H9 (cell line): ENCODE results near the gene DCAF17. TPM values are rescaled to one million over a fixed set of nuclear protein-coding genes. Genes with fewer than 3 reads are reported as not detected.

Experiments used
- DNase-seq: peaks from one replicate; pipeline ENCODE4 v3.0.0-alpha.2; 2017
- H2AFZ ChIP-seq: one replicate; pipeline ENCODE4 v1.6.1; 2013; ENCODE audit warnings: mild to moderate bottlenecking, low read length, control low read depth, moderate library complexity
- H2AK5ac ChIP-seq: 2 replicates; pipeline ENCODE4 v1.6.1; 2013; ENCODE audit warnings: low read length, control low read depth, mixed read lengths; ENCODE audit not compliant: insufficient read length
- H2BK120ac ChIP-seq: one replicate; pipeline ENCODE4 v1.6.1; 2013; ENCODE audit warnings: low read depth, mild to moderate bottlenecking, low read length, control low read depth, inconsistent platforms; ENCODE audit not compliant: poor library complexity, severe bottlenecking
- H2BK12ac ChIP-seq: 2 replicates; pipeline ENCODE4 v1.6.1; 2013; ENCODE audit warnings: low read length, control low read depth, mixed read lengths, low read depth; ENCODE audit not compliant: insufficient read length
- H2BK15ac ChIP-seq: 2 replicates; pipeline ENCODE4 v1.6.1; 2013; ENCODE audit warnings: low read depth, low read length, control low read depth
- H2BK20ac ChIP-seq: one replicate; pipeline ENCODE4 v1.6.1; 2013; ENCODE audit warnings: low read depth, mild to moderate bottlenecking, low read length, control low read depth, inconsistent platforms; ENCODE audit not compliant: poor library complexity, severe bottlenecking
- H2BK5ac ChIP-seq: 2 replicates; pipeline ENCODE4 v1.6.1; 2013; ENCODE audit warnings: low read length, control low read depth, mixed read lengths; ENCODE audit not compliant: insufficient read length
- H3K14ac ChIP-seq: 2 replicates; pipeline ENCODE4 v1.6.1; 2013; ENCODE audit warnings: low read length, control low read depth; ENCODE audit not compliant: insufficient read depth
- H3K18ac ChIP-seq: 2 replicates; pipeline ENCODE4 v1.6.1; 2013; ENCODE audit warnings: low read depth, mild to moderate bottlenecking, mixed read lengths, low read length, control low read depth; ENCODE audit not compliant: insufficient read length
- H3K23ac ChIP-seq: 2 replicates; pipeline ENCODE4 v1.6.1; 2013; ENCODE audit warnings: low read length, control low read depth, mixed read lengths, low read depth; ENCODE audit not compliant: insufficient read length
- H3K23me2 ChIP-seq: 2 replicates; pipeline ENCODE4 v1.6.1; 2013; ENCODE audit warnings: low read depth, mild to moderate bottlenecking, mixed read lengths, low read length, control low read depth; ENCODE audit not compliant: insufficient read length, poor library complexity, severe bottlenecking
- H3K27ac ChIP-seq: 2 replicates; pipeline ENCODE4 v1.5.1; 2013; ENCODE audit warnings: low read length, control low read depth, mixed read lengths, low read depth; ENCODE audit not compliant: insufficient read length
- H3K27me3 ChIP-seq: 2 replicates; pipeline ENCODE4 v1.6.1; 2013; ENCODE audit warnings: low read length, control low read depth, inconsistent platforms; ENCODE audit not compliant: insufficient read depth
- H3K4ac ChIP-seq: 2 replicates; pipeline ENCODE4 v1.6.1; 2013; ENCODE audit warnings: low read depth, mild to moderate bottlenecking, control low read depth, inconsistent platforms, low read length, moderate library complexity
- H3K4me1 ChIP-seq: 2 replicates; pipeline ENCODE4 v1.6.1; 2013; ENCODE audit warnings: low read length, control low read depth, inconsistent platforms; ENCODE audit not compliant: insufficient read depth
- H3K4me2 ChIP-seq: 2 replicates; pipeline ENCODE4 v1.6.1; 2013; ENCODE audit warnings: low read length, control low read depth, mixed read lengths; ENCODE audit not compliant: insufficient read length, insufficient read depth
- H3K56ac ChIP-seq: 2 replicates; pipeline ENCODE4 v1.6.1; 2013; ENCODE audit warnings: low read depth, mild to moderate bottlenecking, mixed read lengths, low read length, control low read depth; ENCODE audit not compliant: insufficient read length
- H3K79me1 ChIP-seq: 2 replicates; pipeline ENCODE4 v1.6.1; 2013; ENCODE audit warnings: low read depth, mild to moderate bottlenecking, moderate library complexity, low read length, control low read depth, inconsistent platforms; ENCODE audit not compliant: insufficient read depth, poor library complexity, severe bottlenecking
- H3K79me2 ChIP-seq: 2 replicates; pipeline ENCODE4 v1.6.1; 2013; ENCODE audit warnings: low read length, control low read depth, inconsistent platforms; ENCODE audit not compliant: insufficient read depth
- H3K9ac ChIP-seq: 2 replicates; pipeline ENCODE4 v1.6.1; 2013; ENCODE audit warnings: low read length, control low read depth, mixed read lengths; ENCODE audit not compliant: insufficient read length; ENCODE audit errors: extremely low read depth
- H3K9me3 ChIP-seq: one replicate; pipeline ENCODE4 v1.6.1; 2013; ENCODE audit warnings: low read depth, low read length, inconsistent platforms; ENCODE audit not compliant: control insufficient read depth
- H3T11ph ChIP-seq: one replicate; pipeline ENCODE4 v1.6.1; 2013; ENCODE audit warnings: mild to moderate bottlenecking, low read length, control low read depth, inconsistent platforms
- H4K20me1 ChIP-seq: one replicate; pipeline ENCODE4 v1.6.1; 2013; ENCODE audit not compliant: control insufficient read depth, insufficient read length, insufficient read depth
- H4K5ac ChIP-seq: 2 replicates; pipeline ENCODE4 v1.6.1; 2013; ENCODE audit warnings: low read depth, mild to moderate bottlenecking, mixed read lengths, low read length, control low read depth; ENCODE audit not compliant: insufficient read length
- H4K8ac ChIP-seq: replicated peaks from 2 replicates; pipeline ENCODE4 v1.6.1; 2013; ENCODE audit warnings: low read length, control low read depth, mixed read lengths, low read depth; ENCODE audit not compliant: insufficient read length
- H4K91ac ChIP-seq: 2 replicates; pipeline ENCODE4 v1.6.1; 2013; ENCODE audit warnings: low read depth, mild to moderate bottlenecking, moderate library complexity, mixed read lengths, low read length, control low read depth; ENCODE audit not compliant: insufficient read length
- H3K27ac Mint-ChIP-seq, 3 experiments: 2 replicates in 2 of 3; 3 replicates in 1 of 3; pipeline ENCODE4 v1.8.0; 2020 to 2021; ENCODE audit warnings: mixed read lengths in 3 of 3, mild to moderate bottlenecking in 1 of 3, moderate library complexity in 1 of 3
- H3K27me3 Mint-ChIP-seq: 2 replicates; pipeline ENCODE4 v1.8.0; 2021; ENCODE audit warnings: low read depth, mild to moderate bottlenecking, moderate library complexity, mixed read lengths
- H3K36me3 Mint-ChIP-seq, 3 experiments: 2 replicates in 2 of 3; 3 replicates in 1 of 3; pipeline ENCODE4 v1.8.0; 2020 to 2021; ENCODE audit warnings: low read depth in 3 of 3, mixed read lengths in 3 of 3; ENCODE audit not compliant: insufficient read depth in 1 of 3
- H3K4me1 Mint-ChIP-seq, 2 experiments: 2 replicates each; pipeline ENCODE4 v1.8.0; 2020; ENCODE audit warnings: mixed read lengths in 2 of 2
- H3K4me3 Mint-ChIP-seq, 2 experiments: 2 replicates in 1 of 2; 3 replicates in 1 of 2; pipeline ENCODE4 v1.8.0; 2020 to 2021; ENCODE audit warnings: mild to moderate bottlenecking in 2 of 2, mixed read lengths in 2 of 2, moderate library complexity in 1 of 2
- H3K9me3 Mint-ChIP-seq, 2 experiments: 2 replicates in 1 of 2; 3 replicates in 1 of 2; pipeline ENCODE4 v1.8.0; 2020; ENCODE audit warnings: mild to moderate bottlenecking in 2 of 2, mixed read lengths in 2 of 2, moderate library complexity in 1 of 2
- CTCF ChIP-seq: fragments of 200-600 bp; sonication (generic); conservative IDR thresholded peaks from 3 replicates; pipeline ENCODE4 v1.8.0; 2021; ENCODE audit warnings: antibody characterized with exemption, mild to moderate bottlenecking
- WGBS: extraction: QIAGEN DNeasy Blood & Tissue Kit; methylation state at CpG from one replicate; pipeline ENCODE4 v1.1.7; 2013; ENCODE audit warnings: missing lambda C conversion rate, low lambda C conversion rate, mixed read lengths; ENCODE audit not compliant: insufficient read length; ENCODE audit errors: extremely low coverage; 5-methylcytosine and 5-hydroxymethylcytosine counted together
- total RNA-seq: library from RNA; stranded (reverse); gene quantifications from 2 replicates; pipeline ENCODE4 v1.2.1, GENCODE V29; 2021

DCAF17 gene
- total RNA-seq, 1 experiment from 2014 or later: 28.1 TPM

- no peak overlapping the region for H3K18ac ChIP-seq
- no peak overlapping the region for H3K4me2 ChIP-seq
- no peak overlapping the region for H3K4me3 Mint-ChIP-seq
- peaks cover 21 to 22% of the 10 kb centered on the region in 2 experiments for H3K4me1 Mint-ChIP-seq
- no peak overlapping the region for H4K5ac ChIP-seq
- no peak overlapping the region for H3K27ac ChIP-seq
- no peak overlapping the region for H3K23ac ChIP-seq
- no peak overlapping the region for H3K4ac ChIP-seq
- no peak overlapping the region for H2AFZ ChIP-seq
- no peak overlapping the region for H2AK5ac ChIP-seq
- no peak overlapping the region for H3K56ac ChIP-seq
- no peaks in the 10 kb centered on the region for H4K20me1 ChIP-seq
- H3K14ac ChIP-seq: no peak overlapping the region
- no peak overlapping the region for H2BK120ac ChIP-seq
- H3K4me1 ChIP-seq: peaks cover 8% of the 10 kb centered on the region; the same call in 1 of the 2 replicates
- no peak overlapping the region for H2BK20ac ChIP-seq
- no peak overlapping the region for H4K8ac ChIP-seq
- H2BK15ac ChIP-seq: no peak overlapping the region
- H4K91ac ChIP-seq: no peak overlapping the region
- H2BK12ac ChIP-seq: no peak overlapping the region
- H3K36me3 Mint-ChIP-seq: peaks cover 0 to 10% (median 0%) of the 10 kb centered on the region in 3 experiments; a peak in 2 of 7 replicates
- no peaks in the 10 kb centered on the region for H3K23me2 ChIP-seq
- no peaks in the 10 kb centered on the region for H3K9me3 ChIP-seq
- no peaks in the 10 kb centered on the region for H3K79me2 ChIP-seq
- no peaks in the 10 kb centered on the region for H3K27me3 ChIP-seq
- no peak overlapping the region for H3T11ph ChIP-seq
- TF ChIP-seq CTCF: no peak
- no peak for DNase-seq
- peak overlapping the region in 1 of 3 experiments; percentile 35; a peak in 1 of 7 replicates for H3K27ac Mint-ChIP-seq
- H3K27me3 Mint-ChIP-seq: no peaks in the 10 kb centered on the region
- no peak overlapping the region for H3K9ac ChIP-seq
- H3K79me1 ChIP-seq: no peaks in the 10 kb centered on the region
- no peaks in the 10 kb centered on the region for H3K9me3 Mint-ChIP-seq
- no peak overlapping the region for H2BK5ac ChIP-seq
- WGBS: no CpG with 5 or more reads among the region's 4 CpGs
Measured at GRCh38 chr2:171487803-171488259, 53.8 kb downstream of the DCAF17 start.
